Astrocyte of the spinal cord (primary cell): ENCODE results near the gene GDPD2.

Experiments used
- DNase-seq: peaks from one replicate; pipeline ENCODE4 v3.0.0; 2011; ENCODE audit warnings: low read depth, low spot score
- H3K4me3 ChIP-seq: 2 replicates; pipeline ENCODE4 v1.5.1; 2011; ENCODE audit warnings: low read depth, mild to moderate bottlenecking, low read length, moderate library complexity
- CTCF ChIP-seq: IDR thresholded peaks from 2 replicates; pipeline ENCODE4 v1.5.1; 2012; ENCODE audit warnings: low read depth, mild to moderate bottlenecking, low read length, inconsistent platforms
- in situ Hi-C: cut with HindIII; loops from 2 replicates; pipeline ENCODE4 v1.10.0; 2017; ENCODE audit warnings: low sequenced_read_pairs

The GDPD2 gene

GRCh38 chrX:70429759-70430158, 6.6 kb downstream of the GDPD2 start:
- DNase-seq: no peak
- no peak for TF ChIP-seq CTCF
- H3K4me3 ChIP-seq: no peak overlapping the region
- in situ Hi-C loops: no loop called here

- DNase-seq: no peak
- in situ Hi-C loops: no loop called here
- no peak for TF ChIP-seq CTCF
These were observed 10.1 kb downstream of the GDPD2 start for GRCh38 chrX:70432936-70433847.

GRCh38 chrX:70433848-70434351, 10.8 kb downstream of the GDPD2 start:
- DNase-seq: peak; percentile 42
- H3K4me3 ChIP-seq: peak overlapping the region; percentile 67
- in situ Hi-C loops: no loop called here
- peak; percentile 62 for TF ChIP-seq CTCF

More at GRCh38 chrX:70432936-70433847, 10.1 kb downstream of the GDPD2 start:
- peak overlapping the region; percentile 67 for H3K4me3 ChIP-seq

- in situ Hi-C loops: no loop called here
These were observed 11.3 kb downstream of the GDPD2 start for GRCh38 chrX:70434352-70434866.

GRCh38 chrX:70434914-70435586, 11.9 kb downstream of the GDPD2 start:
- DNase-seq: peak; percentile 23
- in situ Hi-C loops: no loop called here
- H3K4me3 ChIP-seq: peak overlapping the region; percentile 67
- no peak for TF ChIP-seq CTCF

More at GRCh38 chrX:70434352-70434866, 11.3 kb downstream of the GDPD2 start:
- no peak for TF ChIP-seq CTCF
- H3K4me3 ChIP-seq: peak overlapping the region; percentile 67
- peak; percentile 80 for DNase-seq

GRCh38 chrX:70436343-70436742, 13.2 kb downstream of the GDPD2 start:
- no peak for DNase-seq
- no peak overlapping the region for H3K4me3 ChIP-seq
- peak; percentile 17 for TF ChIP-seq CTCF
- in situ Hi-C loops: no loop called here
